Gastroesophageal sphincter (tissue), 4 donors: ENCODE data around the gene UBE2I. TPM values are rescaled to one million over a fixed set of nuclear protein-coding genes. Genes with fewer than 3 reads are reported as not detected.

Experiments
- ATAC-seq: fragments of 150-250 bp; one replicate; pipeline ENCODE4 v1.9.1; 2016; ENCODE audit warnings: mild to moderate bottlenecking, moderate library complexity
- H3K27ac ChIP-seq, 4 donors: fragments of 200-600 bp; sonication (generic) in 3 of 4; 1 replicate in 3 of 4; 2 replicates in 1 of 4; pipeline ENCODE4 v1.5.1; 2016 to 2019
- H3K27me3 ChIP-seq: fragments of 200-600 bp; sonication (generic); one replicate; pipeline ENCODE4 v1.5.1; 2019
- H3K36me3 ChIP-seq, 2 donors: fragments of 200-600 bp; sonication (generic); one replicate each; pipeline ENCODE4 v1.5.1; 2019; ENCODE audit warnings: control low read depth in 1 of 2
- H3K4me1 ChIP-seq, 3 donors: fragments of 200-600 bp; sonication (generic); 1 replicate in 2 of 3; 2 replicates in 1 of 3; pipeline ENCODE4 v1.5.1; 2016 to 2019; ENCODE audit warnings: control low read depth in 2 of 3
- H3K4me3 ChIP-seq, 2 donors: fragments of 200-600 bp; sonication (generic); one replicate each; pipeline ENCODE4 v1.5.1; 2019; ENCODE audit warnings: mild to moderate bottlenecking in 1 of 2, moderate library complexity in 1 of 2
- H3K9me3 ChIP-seq, 3 donors: fragments of 200-600 bp; sonication (generic); one replicate each; pipeline ENCODE4 v1.5.1; 2017 to 2019; ENCODE audit warnings: control low read depth in 2 of 3
- CTCF ChIP-seq, 4 experiments: fragments of 200-600 bp in 2 of 4; fragments of 450-650 bp in 2 of 4; sonication (generic) in 1 of 4; IDR thresholded peaks; one replicate each; pipeline ENCODE4 v1.5.1; 2017 to 2019; ENCODE audit warnings: antibody characterized with exemption in 4 of 4, mild to moderate bottlenecking in 2 of 4, moderate library complexity in 2 of 4
- EP300 ChIP-seq: sonication (generic); formaldehyde crosslinking; IDR thresholded peaks from one replicate; pipeline ENCODE4 v1.6.1; 2017; ENCODE audit warnings: antibody characterized with exemption, mild to moderate bottlenecking
- POLR2A ChIP-seq, 2 donors: fragments of 450-650 bp; IDR thresholded peaks; one replicate each; pipeline ENCODE4 v1.6.1; 2017; ENCODE audit warnings: antibody characterized with exemption in 2 of 2, mild to moderate bottlenecking in 2 of 2, moderate library complexity in 1 of 2
- POLR2AphosphoS5 ChIP-seq: sonication (generic); formaldehyde crosslinking; IDR thresholded peaks from one replicate; pipeline ENCODE4 v1.6.1; 2017; ENCODE audit warnings: antibody characterized with exemption
- WGBS, 2 donors: methylation state at CpG; one replicate each; pipeline ENCODE4 v1.1.5; 2018; ENCODE audit warnings: low coverage in 1 of 2; 5-methylcytosine and 5-hydroxymethylcytosine counted together
- total RNA-seq, 4 donors: library from RNA; depleted of rRNA; stranded (reverse); fragments of >200 nt; gene quantifications; one replicate each; pipeline ENCODE4 v1.1.0, GENCODE V29; 2016

UBE2I gene
- total RNA-seq, 4 donors from 2014 or later, result 53.3 to 95.9 (median 76.9) TPM

GRCh38 chr16:1367486-1368174, 58.2 kb downstream of the UBE2I start:
- H3K27me3 ChIP-seq, result no peaks in the 10 kb centered on the region
- no peak overlapping the region for H3K4me3 ChIP-seq
- H3K27ac ChIP-seq, result no peak overlapping the region
- H3K36me3 ChIP-seq, result peaks cover 0 to 94% of the 10 kb centered on the region in 2 donors
- 71% methylated on average over 1 of the region's 27 CpGs; no CpG with 5 or more reads in 1 of the 2 donors for WGBS, 2 donors
- ATAC-seq, result no peak
- TF ChIP-seq EP300, result no peak
- no peak for TF ChIP-seq POLR2A (IDR thresholded peaks at IDR 0.05)
- no peak for TF ChIP-seq CTCF (IDR thresholded peaks at IDR 0.05)
- TF ChIP-seq POLR2AphosphoS5, result no peak
- H3K9me3 ChIP-seq, result no peaks in the 10 kb centered on the region
- no peaks in the 10 kb centered on the region for H3K4me1 ChIP-seq

- Histone ChIP-seq H3K9me3 (no peaks in the 10 kb centered on the region), H3K4me3 (no peak overlapping the region), H3K27ac (no peak overlapping the region), H3K27me3 (no peaks in the 10 kb centered on the region), H3K36me3 (peaks cover 0 to 81% of the 10 kb centered on the region in 2 donors), H3K4me1 (no peaks in the 10 kb centered on the region)
- ATAC-seq, result no peak
- no peak for TF ChIP-seq POLR2AphosphoS5
- TF ChIP-seq CTCF (IDR thresholded peaks at IDR 0.05), result no peak
- no peak for TF ChIP-seq EP300
- TF ChIP-seq POLR2A (IDR thresholded peaks at IDR 0.05), result no peak
- WGBS, 2 donors, result 81 to 82% methylated on average over 5 to 14 of the region's 33 CpGs
Measured at GRCh38 chr16:1371054-1371978, 61.9 kb downstream of the UBE2I start.

- 95% methylated on average over 4 of the region's 21 CpGs; no CpG with 5 or more reads in 1 of the 2 donors for WGBS, 2 donors
- TF ChIP-seq EP300, result no peak
- TF ChIP-seq POLR2A (IDR thresholded peaks at IDR 0.05), result no peak
- no peak for TF ChIP-seq CTCF (IDR thresholded peaks at IDR 0.05)
- TF ChIP-seq POLR2AphosphoS5, result no peak
Measured at GRCh38 chr16:1372292-1372950, 63.0 kb downstream of the UBE2I start.

GRCh38 chr16:1374418-1375297, 65.2 kb downstream of the UBE2I start:
- Histone ChIP-seq H3K27me3 (no peaks in the 10 kb centered on the region), H3K27ac (no peak overlapping the region), H3K36me3 (peaks cover 0 to 64% of the 10 kb centered on the region in 2 donors), H3K4me1 (peaks cover 0 to 22% (median 8%) of the 10 kb centered on the region in 3 donors), H3K9me3 (no peaks in the 10 kb centered on the region), H3K4me3 (no peak overlapping the region)
- no peak for ATAC-seq
- 80 to 88% methylated on average over 2 to 6 of the region's 46 CpGs for WGBS, 2 donors
- TF ChIP-seq POLR2A (IDR thresholded peaks at IDR 0.05), result no peak
- no peak for TF ChIP-seq EP300
- TF ChIP-seq POLR2AphosphoS5, result no peak
- TF ChIP-seq CTCF (IDR thresholded peaks at IDR 0.05), result no peak

More at GRCh38 chr16:1372292-1372950, 63.0 kb downstream of the UBE2I start:
- no peak overlapping the region for H3K4me3 ChIP-seq
- no peaks in the 10 kb centered on the region for H3K4me1 ChIP-seq
- peaks cover 0 to 77% of the 10 kb centered on the region in 2 donors for H3K36me3 ChIP-seq
- no peak for ATAC-seq
- H3K27me3 ChIP-seq, result no peaks in the 10 kb centered on the region
- H3K9me3 ChIP-seq, result no peaks in the 10 kb centered on the region
- no peak overlapping the region for H3K27ac ChIP-seq
